T-helper 22 cell (primary cell): Measurements from ENCODE around the gene C6orf132.

Experiments
- DNase-seq: peaks from one replicate; pipeline ENCODE4 v3.0.0-alpha.2; 2020; ENCODE audit warnings: low read depth

C6orf132 gene

DNA sequence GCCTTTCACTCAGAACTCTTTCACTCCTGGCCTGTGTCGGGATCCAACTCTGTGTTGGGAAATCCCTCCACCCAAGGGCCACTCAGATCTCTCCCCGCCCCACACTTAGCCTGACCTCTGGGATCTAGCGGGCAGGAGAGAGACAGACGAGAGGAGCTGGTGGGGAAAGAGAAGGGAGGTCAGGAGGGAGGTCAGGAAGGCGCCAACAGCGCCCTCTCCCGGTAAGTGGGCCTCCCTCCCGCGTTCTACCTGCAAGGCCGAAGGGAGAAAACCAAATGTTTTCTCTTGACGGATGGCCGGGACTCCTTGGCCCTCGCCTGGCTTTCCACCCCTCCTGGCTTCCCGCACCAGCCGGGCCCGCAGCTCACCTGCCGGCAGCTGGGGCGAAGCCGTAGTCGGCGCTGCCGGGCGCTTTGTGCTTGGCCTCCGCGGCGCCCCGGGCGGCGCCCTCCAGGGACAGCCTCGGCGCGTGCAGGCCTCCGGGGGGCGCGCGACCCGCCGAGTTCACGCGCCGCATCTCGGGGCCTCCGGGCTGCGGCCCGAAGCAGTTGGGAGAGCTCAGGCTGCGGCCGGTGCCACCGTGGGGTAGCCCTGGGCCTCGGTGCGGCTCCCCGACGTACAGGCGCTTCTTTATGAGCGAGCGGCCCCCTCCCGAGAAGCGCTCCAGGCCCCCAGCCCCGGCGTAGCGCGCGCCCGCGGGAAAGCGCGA, 38.2 kb downstream of the C6orf132 start:
- peak; percentile 15 for DNase-seq

DNA sequence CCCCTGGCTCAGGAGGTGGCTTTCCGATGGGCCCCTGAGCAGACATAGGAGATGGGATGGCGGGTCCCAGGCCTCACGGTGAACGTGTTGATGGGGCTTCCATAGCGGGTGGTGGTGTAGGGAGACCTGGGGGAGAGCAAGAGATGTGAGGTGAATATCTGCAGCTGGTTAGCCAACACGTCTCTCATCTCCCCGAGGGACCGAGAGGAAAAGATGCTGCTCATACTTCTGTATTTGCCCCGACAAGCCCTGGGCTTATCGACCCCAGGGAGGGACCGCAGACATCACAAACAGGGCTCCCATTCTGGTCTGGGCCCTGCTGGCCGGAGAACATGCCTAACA, 38.7 kb downstream of the C6orf132 start:
- no peak for DNase-seq

DNA sequence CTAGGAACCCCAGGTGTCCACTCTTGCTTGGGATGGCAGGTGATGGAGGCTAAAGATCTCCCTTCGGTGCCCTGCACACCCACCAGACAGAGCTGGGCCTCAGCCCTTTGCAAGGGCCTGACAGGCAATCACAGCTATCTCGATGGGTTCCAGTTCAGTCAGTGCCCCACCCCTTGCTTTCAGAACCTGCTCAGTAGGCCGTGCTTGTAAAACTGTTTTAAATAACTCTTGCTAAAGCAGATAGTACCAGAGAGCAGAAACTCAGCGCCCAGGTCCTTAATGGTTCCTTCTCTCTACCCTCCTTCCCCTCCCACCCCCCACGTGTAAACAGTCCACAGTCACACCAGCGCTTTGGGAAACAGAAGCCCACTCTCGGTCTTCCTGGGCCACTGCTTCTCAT, 39.2 kb downstream of the C6orf132 start:
- no peak for DNase-seq

DNA sequence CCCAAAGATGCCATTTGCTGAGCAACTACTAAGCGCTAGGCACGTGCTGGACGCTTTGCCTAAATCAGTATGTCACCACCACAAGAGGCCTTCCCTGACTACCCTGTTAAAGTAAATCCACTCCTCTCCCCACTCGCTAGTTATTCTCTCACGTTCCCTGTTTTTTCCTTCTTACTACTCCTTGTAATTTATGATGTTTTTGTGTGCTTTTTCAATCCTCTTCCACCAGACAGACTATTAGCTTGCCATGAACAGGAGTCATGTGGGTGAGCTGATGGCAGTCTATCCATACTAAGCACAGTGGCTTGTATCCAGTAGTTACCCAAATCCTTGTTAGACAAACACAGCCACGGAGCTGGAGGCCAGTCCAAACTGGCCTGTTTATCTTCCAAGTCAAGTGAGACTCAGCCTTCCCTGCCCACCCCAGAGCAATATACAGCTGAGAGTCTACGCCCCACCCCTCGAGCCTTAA, 41.2 kb downstream of the C6orf132 start:
- no peak for DNase-seq

GRCh38 chr6:42100029-42100901, 42.2 kb downstream of the C6orf132 start:
- DNase-seq: no peak

- DNase-seq: no peak
Observed at GRCh38 chr6:42099340-42100028, 42.9 kb downstream of the C6orf132 start.

- DNase-seq: no peak
Observed at GRCh38 chr6:42095776-42096541, 46.5 kb downstream of the C6orf132 start.

DNA sequence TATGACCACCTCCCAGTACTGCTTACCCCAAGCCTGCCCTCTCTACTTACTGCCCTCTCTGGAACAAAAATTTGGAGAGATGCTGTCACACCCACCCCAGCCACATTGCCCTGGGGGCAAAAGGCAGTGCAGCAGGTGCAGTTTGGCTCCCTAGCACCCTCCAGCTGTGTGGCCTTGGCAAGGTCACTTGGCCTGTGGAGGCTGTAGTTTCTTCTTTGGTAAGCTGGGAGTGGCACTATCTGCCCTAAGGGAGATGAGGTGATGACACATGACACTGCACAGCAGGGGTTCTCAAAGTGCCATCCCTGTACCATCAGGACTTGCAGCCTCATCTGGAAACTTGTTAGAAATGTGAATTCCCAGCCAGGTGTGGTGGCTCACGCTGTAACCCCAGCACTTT, 47.3 kb downstream of the C6orf132 start:
- DNase-seq: no peak

- no peak for DNase-seq
Observed at GRCh38 chr6:42093582-42094329, 48.7 kb downstream of the C6orf132 start.

- no peak for DNase-seq
Observed at GRCh38 chr6:42091718-42092023, 50.7 kb downstream of the C6orf132 start.

DNA sequence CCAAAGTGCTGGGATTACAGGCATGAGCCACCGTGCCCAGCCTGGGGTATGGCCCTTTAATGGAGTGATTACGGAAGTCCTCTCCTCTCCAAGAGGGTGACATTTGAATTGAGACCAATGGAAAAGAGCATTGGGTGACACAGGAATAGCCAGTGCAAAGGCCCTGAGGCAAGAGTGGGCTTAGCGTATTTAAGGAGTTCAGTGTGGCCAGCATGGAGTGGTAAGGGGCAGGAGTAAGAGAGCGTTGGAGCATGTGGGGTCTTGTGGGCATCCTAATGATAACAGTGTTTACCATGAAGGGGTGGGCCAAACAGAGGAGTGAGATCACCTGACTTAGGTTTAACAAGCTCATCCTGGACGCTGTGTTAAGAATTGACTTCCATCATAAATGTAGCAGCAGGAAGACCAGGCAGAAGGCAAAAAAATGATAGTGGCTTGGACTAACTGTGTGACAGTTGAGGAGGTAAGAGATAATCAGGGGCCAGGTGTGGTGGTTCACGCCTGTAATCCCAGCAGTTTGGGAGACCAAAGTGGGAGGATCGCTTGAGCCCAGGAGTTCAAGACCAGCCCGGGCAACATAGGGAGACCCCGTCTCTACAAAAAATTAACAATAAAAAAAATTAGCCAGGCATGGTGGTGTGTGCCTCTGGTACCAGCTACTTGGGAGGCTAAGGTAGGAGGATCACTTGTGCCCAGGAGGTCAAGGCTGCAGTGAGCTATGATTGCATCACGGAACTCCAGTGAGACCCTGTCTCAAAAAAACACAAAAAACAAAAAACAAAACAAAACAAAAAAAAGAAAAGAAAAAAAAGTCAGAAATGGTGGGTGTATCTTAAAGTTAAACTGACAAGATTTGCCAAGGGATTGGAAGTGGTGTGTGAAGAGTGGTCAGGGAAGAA, 51.4 kb downstream of the C6orf132 start:
- no peak for DNase-seq

DNA sequence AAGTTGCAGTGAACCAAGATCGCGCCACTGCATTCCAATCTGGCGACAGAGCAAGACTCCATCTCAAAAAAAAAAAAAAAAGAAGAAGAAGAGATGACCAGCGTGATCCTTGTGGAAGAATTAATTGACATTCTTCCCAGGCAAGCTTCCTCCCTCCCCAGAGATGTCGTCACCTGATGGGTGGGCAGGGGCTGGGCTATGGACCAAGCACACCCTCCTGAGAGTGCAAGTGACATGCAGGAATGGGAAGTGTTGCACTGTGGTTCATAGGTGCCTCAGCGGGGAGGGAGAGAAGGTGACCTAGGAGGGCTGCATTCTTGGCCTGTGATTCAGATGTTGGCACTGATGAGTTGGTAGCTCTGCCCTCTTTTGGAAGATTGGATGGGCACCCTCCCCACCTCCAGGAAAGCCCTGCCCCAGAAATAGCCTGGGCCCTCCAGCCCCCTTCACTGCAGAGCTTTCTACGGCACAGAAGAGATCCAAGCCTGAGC, 54.3 kb downstream of the C6orf132 start:
- no peak for DNase-seq

- DNase-seq: no peak
Observed at GRCh38 chr6:42086046-42087035, 56.1 kb downstream of the C6orf132 start.

- DNase-seq: no peak
Observed at GRCh38 chr6:42084889-42085288, 57.5 kb downstream of the C6orf132 start.

DNA sequence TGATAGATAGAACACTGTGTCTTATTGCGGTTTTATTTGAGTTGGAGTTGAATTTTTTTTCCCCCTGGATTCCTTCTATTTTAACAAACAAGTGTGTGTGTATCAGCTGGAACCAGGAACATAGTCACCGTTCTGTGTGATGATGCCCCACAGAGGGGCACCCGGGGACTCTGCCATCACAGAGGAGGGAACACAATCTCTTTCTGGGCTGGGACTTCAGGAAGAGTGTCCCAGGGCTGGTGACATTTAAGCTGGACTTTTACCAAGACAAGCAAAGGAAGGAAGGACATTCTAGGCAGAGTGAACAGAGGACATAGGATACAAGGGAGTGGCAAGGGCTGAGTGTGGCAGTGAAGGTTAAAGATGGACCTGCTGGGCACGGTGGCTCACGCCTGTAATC, 58.9 kb downstream of the C6orf132 start:
- DNase-seq: no peak

- DNase-seq: no peak
Observed at GRCh38 chr6:42079941-42080464, 62.4 kb downstream of the C6orf132 start.

DNA sequence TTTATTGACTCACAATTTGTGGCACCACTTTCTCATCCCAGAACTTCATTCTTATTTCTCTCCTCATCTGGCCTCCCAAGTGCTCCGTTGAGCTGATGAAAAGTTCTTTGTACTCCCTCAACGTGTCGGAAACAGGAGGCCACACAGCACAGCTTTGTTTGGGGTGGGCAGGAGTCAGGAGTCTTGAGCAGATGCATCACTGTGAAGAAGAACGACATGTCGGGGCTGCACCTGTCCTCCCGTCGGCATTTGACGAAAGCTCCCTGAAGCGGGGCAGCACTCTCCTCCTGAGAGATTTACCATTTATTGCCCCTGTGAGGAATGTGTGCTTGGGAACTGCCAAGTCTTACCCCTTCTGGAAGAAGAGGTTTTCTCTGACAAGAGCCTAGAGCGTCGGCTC, 64.0 kb downstream of the C6orf132 start:
- DNase-seq: no peak

DNA sequence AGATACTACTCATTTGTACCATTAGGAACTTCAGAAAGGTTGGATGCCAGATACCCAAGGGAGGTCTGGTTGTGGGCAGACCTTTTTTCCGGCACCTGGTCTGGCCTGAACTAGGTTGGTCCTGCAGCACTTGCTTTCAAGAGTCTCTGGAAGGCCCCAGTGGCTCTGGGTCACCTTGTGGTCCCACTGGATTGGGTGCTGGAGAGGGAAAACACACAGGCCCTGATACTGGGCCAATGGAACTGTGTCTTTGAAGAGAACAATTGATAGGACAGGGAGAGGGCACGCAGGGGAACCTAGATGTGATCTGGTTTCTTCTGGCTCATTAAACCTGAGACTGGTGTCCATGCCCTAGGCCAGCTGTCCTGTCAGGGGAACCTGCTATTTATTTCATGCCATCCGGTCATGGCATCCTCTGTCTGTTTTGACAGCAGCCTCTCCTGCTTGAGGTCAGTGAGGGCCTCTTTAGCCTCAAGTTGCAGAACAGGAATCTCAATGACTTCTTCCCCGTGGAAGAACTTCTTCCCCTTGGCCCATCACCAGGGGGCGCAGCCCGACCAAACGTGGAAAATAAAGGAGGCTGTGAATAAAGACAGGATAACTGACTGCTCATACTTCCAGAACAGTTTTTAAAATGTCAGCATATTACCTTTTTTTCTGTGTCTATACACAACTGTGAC, 67.1 kb downstream of the C6orf132 start:
- no peak for DNase-seq
